ENCODE results near the gene ALDH5A1.

DNA sequence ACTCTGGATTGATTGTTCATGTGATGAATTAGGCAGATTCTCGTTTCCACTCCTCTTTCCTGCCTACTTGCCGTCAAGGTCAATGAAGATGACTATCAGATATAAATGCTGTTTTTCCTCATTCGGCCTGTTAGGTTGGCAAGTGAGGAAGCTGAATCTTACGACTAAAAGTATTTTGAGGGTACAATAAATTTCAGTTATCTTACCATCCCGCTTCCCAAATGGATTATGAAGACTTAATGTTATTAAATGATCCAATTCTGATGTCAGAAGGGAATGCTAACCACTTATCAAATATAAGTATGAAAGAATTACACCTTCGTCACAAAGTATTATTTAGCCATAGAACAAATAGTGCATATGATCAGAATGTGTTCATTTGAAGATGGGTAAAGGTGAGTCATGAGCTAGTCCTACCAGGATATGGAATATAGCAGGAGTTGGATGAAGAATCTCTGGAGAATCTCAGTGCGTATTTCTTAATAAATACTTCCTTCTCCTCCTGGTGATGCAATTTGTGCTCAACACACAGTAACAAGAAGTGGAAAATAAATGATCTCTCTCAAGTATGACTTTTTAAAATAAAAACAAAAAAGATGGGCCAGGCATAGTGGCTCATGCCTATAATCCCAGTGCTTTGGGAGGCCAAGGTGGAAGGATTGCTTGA is 10.0 kb upstream of the ALDH5A1 start:
- TF ChIP-seq, protein P1, sequence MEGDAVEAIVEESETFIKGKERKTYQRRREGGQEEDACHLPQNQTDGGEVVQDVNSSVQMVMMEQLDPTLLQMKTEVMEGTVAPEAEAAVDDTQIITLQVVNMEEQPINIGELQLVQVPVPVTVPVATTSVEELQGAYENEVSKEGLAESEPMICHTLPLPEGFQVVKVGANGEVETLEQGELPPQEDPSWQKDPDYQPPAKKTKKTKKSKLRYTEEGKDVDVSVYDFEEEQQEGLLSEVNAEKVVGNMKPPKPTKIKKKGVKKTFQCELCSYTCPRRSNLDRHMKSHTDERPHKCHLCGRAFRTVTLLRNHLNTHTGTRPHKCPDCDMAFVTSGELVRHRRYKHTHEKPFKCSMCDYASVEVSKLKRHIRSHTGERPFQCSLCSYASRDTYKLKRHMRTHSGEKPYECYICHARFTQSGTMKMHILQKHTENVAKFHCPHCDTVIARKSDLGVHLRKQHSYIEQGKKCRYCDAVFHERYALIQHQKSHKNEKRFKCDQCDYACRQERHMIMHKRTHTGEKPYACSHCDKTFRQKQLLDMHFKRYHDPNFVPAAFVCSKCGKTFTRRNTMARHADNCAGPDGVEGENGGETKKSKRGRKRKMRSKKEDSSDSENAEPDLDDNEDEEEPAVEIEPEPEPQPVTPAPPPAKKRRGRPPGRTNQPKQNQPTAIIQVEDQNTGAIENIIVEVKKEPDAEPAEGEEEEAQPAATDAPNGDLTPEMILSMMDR (IDR thresholded peaks at IDR 0.05): no peak
- TF ChIP-seq POLR2A (IDR thresholded peaks at IDR 0.05): no peak

Measured in tibial nerve (tissue), 3 donors.